Cardiac muscle cell (in vitro differentiated cells and primary cell): ENCODE results near the gene G6PC3. TPM values are rescaled to one million over a fixed set of nuclear protein-coding genes. Genes with fewer than 3 reads are reported as not detected.
"Not testable (repeated sequence)": the region's sequence is repeated elsewhere in the genome, so short reads cannot be mapped to it uniquely, and the experiment has no call there.

ENCODE experiments used
- DNase-seq, 2 donors: peaks; one replicate each; pipeline versions ENCODE4 v3.0.0 to v3.0.0-alpha.2; 2010 to 2017; ENCODE audit warnings: low read depth in 1 of 2, low spot score in 1 of 2
- H3K27ac ChIP-seq: fragments of 200-600 bp; sonication (generic); 2 replicates; pipeline ENCODE4 v1.5.1; 2016
- H3K27me3 ChIP-seq: fragments of 200-600 bp; sonication (generic); 2 replicates; pipeline ENCODE4 v1.6.0; 2016; ENCODE audit warnings: control low read depth
- H3K36me3 ChIP-seq: fragments of 200-600 bp; sonication (generic); 2 replicates; pipeline ENCODE4 v1.5.1; 2016; ENCODE audit warnings: control low read depth
- H3K4me1 ChIP-seq: fragments of 200-600 bp; sonication (generic); 2 replicates; pipeline ENCODE4 v1.8.1; 2017; ENCODE audit warnings: low read depth, mild to moderate bottlenecking, mixed run types
- H3K4me3 ChIP-seq: fragments of 200-600 bp; sonication (generic); 2 replicates; pipeline ENCODE4 v1.5.1; 2016; ENCODE audit warnings: mild to moderate bottlenecking
- H3K9me3 ChIP-seq: fragments of 200-600 bp; sonication (generic); 2 replicates; pipeline ENCODE4 v1.5.1; 2017; ENCODE audit warnings: low read depth, mild to moderate bottlenecking, control low read depth
- CTCF ChIP-seq: IDR thresholded peaks from 2 replicates; pipeline ENCODE4 v1.5.1; 2012; ENCODE audit warnings: low read depth, mild to moderate bottlenecking, low read length
- polyA plus RNA-seq: library from polyadenylated mRNA; unstranded; fragments of >200 nt; fragmentation: Nextera tagmentation; extraction: Ambion mirVana; gene quantifications from 2 replicates; pipeline ENCODE4 v1.2.1, GENCODE V29; 2016
- total RNA-seq: library from RNA; depleted of rRNA; stranded (reverse); fragments of >200 nt; gene quantifications from 2 replicates; pipeline ENCODE4 v1.2.3, GENCODE V29; 2016

The G6PC3 gene
- total and polyA plus RNA-seq, 2 experiments from 2014 or later = 93.1 to 234 TPM

- no peak overlapping the region for H3K4me3 ChIP-seq
- no peak for TF ChIP-seq CTCF
- peaks cover 19% of the 10 kb centered on the region for H3K36me3 ChIP-seq
- H3K4me1 ChIP-seq = no peaks in the 10 kb centered on the region
- H3K27me3 ChIP-seq = no peaks in the 10 kb centered on the region
- DNase-seq = no peak
- H3K9me3 ChIP-seq = no peaks in the 10 kb centered on the region
- H3K27ac ChIP-seq = no peak overlapping the region
Measured at GRCh38 chr17:44029736-44030135, 40.8 kb upstream of the G6PC3 start.

GRCh38 chr17:44030482-44030881 lies 40.1 kb upstream of the G6PC3 start:
- TF ChIP-seq CTCF = no peak
- Histone ChIP-seq H3K27me3 (no peaks in the 10 kb centered on the region), H3K9me3 (no peaks in the 10 kb centered on the region), H3K27ac (no peak overlapping the region), H3K4me3 (no peak overlapping the region), H3K36me3 (peaks cover 19% of the 10 kb centered on the region), H3K4me1 (no peaks in the 10 kb centered on the region)
- no peak for DNase-seq

GRCh38 chr17:44033861-44034408 lies 36.6 kb upstream of the G6PC3 start:
- DNase-seq = no peak
- no peaks in the 10 kb centered on the region for H3K9me3 ChIP-seq
- TF ChIP-seq CTCF = no peak
- H3K36me3 ChIP-seq = peaks cover 38% of the 10 kb centered on the region
- H3K27me3 ChIP-seq = no peaks in the 10 kb centered on the region
- H3K27ac ChIP-seq = no peak overlapping the region
- H3K4me3 ChIP-seq = no peak overlapping the region
- H3K4me1 ChIP-seq = no peaks in the 10 kb centered on the region

GRCh38 chr17:44034688-44035087 lies 35.8 kb upstream of the G6PC3 start:
- not testable (repeated sequence) for H3K9me3 ChIP-seq, DNase-seq, H3K27ac ChIP-seq, H3K27me3 ChIP-seq, H3K4me1 ChIP-seq, H3K4me3 ChIP-seq
- H3K36me3 ChIP-seq = peaks cover 38% of the 10 kb centered on the region

- no peak overlapping the region for H3K27ac ChIP-seq
- DNase-seq = no peak
- no peaks in the 10 kb centered on the region for H3K9me3 ChIP-seq
- no peaks in the 10 kb centered on the region for H3K27me3 ChIP-seq
- peaks cover 10% of the 10 kb centered on the region for H3K4me1 ChIP-seq
- H3K36me3 ChIP-seq = peaks cover 29% of the 10 kb centered on the region
- H3K4me3 ChIP-seq = no peak overlapping the region
- TF ChIP-seq CTCF = no peak
Measured at GRCh38 chr17:44037471-44037870, 33.1 kb upstream of the G6PC3 start.

- peaks cover 10% of the 10 kb centered on the region for H3K4me1 ChIP-seq
- H3K36me3 ChIP-seq = peaks cover 24% of the 10 kb centered on the region
- H3K27ac ChIP-seq = peak overlapping the region; percentile 57
- H3K9me3 ChIP-seq = no peaks in the 10 kb centered on the region
- H3K4me3 ChIP-seq = no peak overlapping the region
- no peak for TF ChIP-seq CTCF
- H3K27me3 ChIP-seq = no peaks in the 10 kb centered on the region
- no peak for DNase-seq
Measured at GRCh38 chr17:44038604-44039011, 31.9 kb upstream of the G6PC3 start.
